SW480 (cell line): Measurements from ENCODE around the gene PDE4DIP.
A peak's percentile ranks its signal among the peaks of the same experiment; 100 is the strongest.
"Not testable (repeated sequence)": the region's sequence is repeated elsewhere in the genome, so short reads cannot be mapped to it uniquely, and the experiment has no call there.

Source experiments
- DNase-seq: peaks from one replicate; pipeline ENCODE4 v3.0.0-alpha.2; 2016; ENCODE audit warnings: low spot score

Gene PDE4DIP

DNA sequence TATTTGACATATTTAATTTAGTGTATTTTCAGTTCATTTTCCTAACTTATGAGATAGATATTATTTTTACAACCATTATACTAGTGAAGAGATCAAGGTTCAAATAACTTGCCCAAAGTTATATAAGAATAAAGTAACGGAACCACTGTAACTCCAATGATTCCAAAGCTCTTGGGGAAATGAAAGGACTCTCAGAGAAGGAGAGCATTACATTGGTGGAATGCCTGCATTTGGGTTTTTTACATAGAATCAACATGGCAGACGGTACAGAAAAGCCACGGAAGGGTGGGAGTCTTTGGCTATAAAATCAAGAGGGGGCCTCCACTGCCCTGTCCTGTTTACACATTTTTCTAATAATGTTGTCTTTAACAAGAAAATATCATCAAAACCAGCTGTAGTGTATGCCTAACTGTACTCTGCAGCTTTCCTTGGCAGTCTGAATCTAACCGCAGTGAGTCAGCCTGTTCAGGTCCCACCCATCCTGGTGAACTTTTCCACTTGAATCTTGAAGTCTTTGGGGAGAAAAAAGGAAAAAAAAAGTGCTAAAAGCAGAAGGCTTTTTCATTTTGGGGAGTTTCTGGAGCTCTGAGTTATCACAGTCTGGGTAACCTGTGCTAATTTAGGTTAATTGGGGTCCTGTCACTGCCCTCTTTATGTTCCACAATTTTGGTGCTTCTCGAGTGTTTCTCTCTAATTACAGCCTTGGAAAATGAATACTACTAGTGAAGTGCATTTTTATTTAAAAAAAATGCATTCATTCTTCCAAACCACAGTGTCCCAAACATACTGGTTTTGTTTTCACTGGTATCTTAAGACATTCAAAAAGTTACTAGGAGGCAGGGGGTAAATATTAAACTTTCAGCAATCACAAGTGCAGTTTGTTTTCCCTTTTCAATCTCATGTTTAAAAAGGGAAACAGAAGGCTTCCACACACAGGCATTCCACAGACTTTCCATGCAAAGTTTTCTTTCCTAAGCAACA lies 30.5 kb downstream of the PDE4DIP start:
- not testable (repeated sequence) for DNase-seq

DNA sequence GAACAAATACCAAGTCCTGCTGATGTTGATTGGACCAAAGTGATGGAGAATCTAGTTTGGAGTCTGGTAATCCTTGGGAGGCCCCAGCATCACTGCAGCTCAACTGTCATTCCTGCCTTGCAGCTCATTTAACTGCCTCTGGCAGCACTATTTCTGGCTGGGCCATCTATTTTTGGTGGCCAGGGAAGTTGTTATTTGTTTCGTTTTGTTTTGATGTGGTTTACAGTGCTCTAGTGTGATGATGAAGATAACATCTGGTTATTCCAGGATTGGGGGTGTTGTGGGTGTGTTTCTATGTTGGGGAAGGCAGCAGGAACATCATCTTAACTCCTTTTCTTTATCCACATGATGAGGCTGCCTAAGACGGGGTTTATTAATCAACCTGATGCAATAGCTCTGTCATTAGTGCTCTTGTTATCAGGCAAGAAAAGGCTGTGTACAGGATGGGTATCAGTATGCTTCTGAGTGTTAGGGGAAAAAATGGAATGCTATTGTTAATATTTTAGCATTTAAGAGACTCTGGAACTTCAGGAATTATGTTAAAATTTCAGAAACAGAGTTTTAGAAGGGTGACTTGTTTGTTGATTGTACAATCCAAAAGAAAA lies 35.7 kb downstream of the PDE4DIP start:
- not testable (repeated sequence) for DNase-seq

DNA sequence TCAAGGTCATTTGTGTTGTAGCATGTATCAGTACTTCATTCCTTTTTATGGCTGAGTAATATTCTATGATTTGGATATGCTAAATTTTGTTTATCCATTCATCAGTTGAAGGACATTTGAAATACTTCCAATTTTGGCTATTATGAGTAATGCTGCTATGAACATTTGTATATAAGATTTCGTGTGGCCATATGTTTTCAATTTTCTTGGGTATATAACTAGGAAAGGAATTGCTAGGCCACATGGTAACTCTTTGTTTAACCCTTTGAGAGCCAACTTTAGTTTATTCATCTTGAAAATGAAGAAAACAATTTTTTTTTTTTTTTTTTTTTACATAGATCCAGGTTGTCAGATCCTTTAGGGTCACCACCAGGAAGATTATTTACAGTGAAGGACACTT lies 37.0 kb downstream of the PDE4DIP start:
- not testable (repeated sequence) for DNase-seq

DNA sequence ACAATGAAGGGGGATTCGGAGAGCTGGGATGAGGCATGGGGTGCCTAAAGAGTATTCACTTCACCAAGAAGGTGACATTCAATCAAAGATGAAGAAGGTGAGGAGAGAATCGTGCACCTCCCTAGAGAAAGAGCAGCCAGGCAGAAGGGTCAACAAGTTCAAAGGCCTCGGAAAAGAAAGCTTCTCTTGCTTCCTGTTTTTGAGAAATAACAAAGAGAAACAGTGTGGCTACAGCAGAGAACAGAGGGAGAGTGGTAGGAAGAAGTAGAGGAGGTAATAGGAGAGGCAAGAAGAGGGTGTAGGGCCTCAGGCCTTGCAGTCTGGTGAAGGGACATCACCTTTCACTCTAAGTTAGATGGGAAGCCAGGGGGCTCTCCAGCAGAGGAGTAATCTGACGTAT lies 41.0 kb downstream of the PDE4DIP start:
- DNase-seq = not testable (repeated sequence)

DNA sequence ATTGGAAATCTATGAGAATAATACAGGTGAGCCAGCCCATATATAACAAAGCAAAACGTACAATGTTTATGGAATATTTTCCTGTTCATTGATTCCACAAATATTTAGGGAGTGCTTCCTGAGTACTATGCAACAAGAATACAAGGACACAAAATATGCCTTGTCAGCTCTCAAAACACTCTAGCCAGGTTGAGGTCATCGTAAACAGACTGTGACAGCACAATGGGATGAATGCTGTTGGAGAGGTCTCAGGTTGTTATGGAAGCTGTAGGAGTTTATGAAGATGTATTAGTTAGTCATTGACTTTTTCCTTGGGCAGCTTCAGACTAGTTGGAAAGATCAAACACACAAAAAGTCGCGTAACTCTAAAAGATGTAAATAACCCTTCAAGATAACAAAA lies 42.1 kb downstream of the PDE4DIP start:
- not testable (repeated sequence) for DNase-seq

DNA sequence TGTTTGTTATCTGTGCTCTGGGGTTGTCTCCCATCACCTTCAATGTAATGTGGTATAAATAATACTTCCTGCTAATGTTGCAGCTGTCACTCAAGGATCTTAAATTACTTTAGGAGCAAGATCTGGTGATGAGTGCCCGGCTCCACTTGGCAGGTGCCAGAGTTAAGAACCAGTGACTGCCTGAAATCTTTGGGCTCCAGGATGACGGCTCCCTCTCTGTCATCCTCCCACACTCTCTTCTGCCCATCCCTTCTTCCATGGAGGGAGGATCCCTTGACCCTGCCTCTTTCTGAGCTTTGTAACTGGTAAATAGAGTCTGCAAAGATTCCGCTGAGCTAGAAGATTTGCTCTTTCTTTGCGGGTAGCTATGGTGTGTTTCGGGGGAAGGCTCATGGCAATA lies 44.4 kb downstream of the PDE4DIP start:
- DNase-seq = not testable (repeated sequence)

DNA sequence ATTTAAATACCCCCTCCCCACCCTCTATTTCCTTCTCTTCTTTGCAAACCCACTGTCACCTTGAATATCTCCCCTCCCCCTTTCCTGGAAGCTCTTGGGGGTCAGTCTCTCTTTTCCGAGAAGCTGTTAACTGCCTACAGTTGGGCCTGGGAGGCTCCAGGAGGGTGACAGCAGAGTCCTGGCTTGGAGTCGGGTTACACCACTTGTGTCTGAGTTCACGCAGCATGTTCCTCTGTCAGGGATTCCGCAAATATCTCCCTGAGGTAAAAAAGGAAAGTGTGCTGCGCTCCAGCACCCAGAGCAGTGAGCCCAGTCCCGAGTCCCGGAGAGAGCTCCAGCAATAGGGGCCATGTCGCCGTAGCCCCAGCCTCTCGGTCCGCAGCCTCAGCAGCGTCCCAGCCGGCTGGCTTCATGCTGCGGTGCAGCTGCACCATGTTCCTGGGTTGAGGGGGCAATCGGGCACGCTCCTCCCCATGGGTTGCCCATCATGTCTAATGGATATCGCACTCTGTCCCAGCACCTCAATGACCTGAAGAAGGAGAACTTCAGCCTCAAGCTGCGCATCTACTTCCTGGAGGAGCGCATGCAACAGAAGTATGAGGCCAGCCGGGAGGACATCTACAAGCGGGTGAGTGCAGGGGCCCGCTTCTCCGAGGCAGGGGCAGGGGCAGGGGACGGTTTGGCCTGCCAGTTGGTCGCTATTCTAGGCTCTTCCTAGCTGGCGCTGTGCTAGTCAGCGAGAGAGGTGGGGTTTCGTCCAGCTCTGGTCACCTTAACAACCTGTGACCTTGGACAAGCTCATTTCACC lies 45.2 kb downstream of the PDE4DIP start:
- not testable (repeated sequence) for DNase-seq

DNA sequence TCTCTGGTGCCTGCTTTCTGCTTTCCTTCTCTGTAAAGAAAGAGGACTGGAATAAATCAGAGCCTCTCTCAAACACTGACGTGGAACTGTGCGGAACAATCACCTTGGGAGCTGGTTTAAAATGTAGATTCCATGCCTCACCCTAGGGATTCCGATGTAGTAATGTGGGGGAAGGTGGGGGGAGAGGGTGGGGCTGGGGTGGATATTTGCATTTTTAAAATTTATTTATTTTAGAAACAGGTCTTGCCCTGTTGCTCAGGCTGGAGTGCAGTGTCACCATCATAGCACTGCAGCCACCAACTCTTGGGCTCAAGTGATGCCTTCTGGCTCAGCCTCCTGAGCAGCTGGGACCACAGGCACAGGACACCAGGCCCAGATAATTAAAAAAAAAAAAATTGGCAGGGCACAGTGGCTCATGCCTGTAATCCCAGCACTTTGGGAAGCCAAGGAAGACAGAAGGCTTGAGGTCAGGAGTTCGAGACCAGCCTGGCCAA lies 45.9 kb downstream of the PDE4DIP start:
- DNase-seq = not testable (repeated sequence)

DNA sequence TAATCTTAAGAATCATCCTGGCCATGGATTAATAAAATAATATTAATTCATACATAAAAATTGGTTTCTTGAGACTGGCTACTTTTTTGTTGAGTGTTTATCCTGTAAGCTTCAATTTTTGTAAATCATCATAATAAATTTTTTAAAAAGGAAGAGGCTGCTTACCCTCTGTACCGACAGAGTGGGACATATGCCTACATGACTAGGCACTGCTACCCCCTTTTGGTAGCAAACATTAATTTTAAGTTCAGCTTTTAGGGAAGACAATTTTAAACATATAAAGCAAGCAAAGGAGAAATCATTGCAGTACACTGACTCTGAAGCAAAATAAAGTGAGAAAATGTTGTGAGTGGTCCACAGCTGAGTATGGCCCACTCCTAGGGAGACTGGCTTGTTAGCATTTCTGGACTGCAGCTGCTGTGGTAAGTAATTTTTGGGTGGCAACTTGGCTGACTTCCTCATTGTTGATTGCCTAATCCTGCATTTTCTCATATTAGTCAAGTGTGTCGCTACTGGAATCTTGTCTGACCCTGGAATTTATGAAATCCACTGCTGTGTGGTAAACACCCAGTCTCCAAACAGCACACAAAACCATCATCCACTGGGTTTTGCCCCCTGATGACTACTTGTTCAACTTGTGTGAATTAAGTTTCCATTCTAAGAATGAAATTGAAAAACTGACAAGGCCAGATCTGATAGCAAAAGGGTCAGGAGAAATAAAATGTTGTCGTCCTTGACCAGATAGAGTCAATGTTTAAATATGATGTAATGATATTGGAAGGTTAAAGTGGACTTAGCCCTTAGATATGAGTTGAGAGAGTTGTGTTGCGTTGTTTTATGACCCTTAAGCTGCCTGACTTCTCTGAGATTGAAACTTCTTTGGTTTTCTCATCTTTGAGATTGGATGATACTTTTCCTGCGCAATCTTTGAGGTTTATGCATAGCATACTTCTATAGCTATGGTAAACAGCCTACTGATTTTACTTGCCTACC lies 50.4 kb downstream of the PDE4DIP start:
- DNase-seq = not testable (repeated sequence)

DNA sequence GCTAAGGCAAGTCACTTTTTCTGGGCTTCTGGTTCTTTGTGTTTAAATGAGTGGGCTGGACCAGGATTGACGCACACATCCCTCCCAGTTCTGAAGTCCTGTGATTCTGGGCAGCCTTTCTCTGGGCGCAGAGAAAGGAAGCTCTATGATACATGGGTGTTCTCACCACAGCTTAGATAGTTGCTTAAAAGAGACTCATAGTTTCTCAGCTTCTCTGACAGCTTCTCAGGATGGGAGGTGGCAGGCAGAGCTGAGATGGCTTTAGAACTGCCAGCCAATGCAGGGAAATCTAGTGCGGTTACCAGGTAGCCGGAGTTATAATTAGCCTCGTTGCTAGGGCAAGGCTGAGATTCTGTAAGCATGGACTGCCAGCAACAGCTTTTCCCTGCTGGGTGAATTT lies 55.8 kb downstream of the PDE4DIP start:
- DNase-seq = not testable (repeated sequence)

DNA sequence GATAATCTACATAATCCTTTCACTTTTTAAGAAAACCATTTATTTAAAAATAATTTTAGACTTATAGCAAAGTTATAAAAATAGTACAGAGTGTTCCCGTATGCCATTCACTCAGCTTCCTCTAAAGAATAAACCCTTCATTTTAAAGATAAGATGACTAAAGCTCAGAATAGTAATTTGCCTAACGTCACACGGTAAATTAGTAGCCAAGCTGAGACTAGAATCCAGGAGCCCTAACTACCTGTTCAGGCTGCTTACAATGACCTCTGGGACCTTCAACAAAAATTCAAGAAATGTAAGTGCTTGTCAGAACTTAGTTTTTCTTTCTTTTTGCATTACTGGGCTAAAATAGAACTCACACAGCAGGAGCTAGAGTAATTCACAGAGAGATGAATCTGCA lies 56.5 kb downstream of the PDE4DIP start:
- DNase-seq = not testable (repeated sequence)

DNA sequence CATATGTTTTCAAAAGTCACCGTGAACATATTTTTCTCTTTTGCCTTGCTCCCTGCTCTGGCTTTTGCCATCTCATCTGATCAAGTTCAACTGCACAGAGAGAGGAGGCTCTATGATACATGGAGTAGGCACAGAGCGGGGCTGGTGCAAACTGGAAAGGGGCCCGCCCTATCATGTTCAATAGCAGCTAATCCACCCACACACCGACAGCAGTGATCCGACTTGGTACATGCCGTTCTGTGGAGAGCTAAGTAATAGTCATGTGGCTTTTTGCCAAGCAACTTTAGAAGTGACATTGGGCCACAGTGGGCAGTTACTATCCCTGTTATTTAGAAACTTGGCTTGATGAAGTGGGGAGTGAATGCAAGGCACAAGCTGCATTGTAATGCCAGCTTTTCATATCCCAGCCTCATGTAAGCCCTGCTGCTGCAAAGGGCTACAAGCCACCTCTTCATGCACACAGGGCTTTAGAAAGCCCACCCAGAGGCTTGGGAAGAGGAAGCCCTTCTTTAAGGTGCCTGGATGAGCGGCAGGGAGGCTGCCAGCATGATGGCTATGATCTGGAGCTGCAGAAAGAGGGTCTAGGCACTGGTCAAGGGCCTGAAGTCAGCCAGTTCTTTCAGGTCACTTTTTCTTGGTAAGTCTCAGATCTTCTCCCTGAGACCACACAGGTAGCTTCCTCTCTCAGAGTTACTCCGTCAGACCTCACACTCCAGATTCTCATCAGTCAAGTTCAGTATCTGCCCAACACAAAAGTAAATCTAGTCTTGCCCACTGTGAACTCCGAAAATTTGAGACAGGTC lies 57.1 kb downstream of the PDE4DIP start:
- not testable (repeated sequence) for DNase-seq

DNA sequence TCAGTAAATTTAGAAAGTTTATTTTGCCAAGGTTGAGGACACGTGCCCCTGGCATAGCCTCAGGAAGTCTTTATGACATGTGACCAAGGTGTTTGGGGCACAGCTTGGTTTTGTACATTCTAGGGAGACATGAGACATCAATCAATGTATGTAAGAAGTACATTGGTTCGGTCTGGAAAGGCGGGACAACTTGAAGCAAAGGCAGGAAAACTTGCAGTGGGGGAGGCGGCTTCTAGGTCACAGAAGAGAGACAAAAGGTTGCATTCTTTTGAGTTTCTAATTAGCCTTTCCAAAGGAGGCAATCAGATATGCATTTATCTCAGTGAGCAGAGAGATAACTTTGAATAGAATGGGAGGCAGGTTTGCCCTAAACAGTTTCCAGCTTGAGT lies 57.7 kb downstream of the PDE4DIP start:
- not testable (repeated sequence) for DNase-seq

DNA sequence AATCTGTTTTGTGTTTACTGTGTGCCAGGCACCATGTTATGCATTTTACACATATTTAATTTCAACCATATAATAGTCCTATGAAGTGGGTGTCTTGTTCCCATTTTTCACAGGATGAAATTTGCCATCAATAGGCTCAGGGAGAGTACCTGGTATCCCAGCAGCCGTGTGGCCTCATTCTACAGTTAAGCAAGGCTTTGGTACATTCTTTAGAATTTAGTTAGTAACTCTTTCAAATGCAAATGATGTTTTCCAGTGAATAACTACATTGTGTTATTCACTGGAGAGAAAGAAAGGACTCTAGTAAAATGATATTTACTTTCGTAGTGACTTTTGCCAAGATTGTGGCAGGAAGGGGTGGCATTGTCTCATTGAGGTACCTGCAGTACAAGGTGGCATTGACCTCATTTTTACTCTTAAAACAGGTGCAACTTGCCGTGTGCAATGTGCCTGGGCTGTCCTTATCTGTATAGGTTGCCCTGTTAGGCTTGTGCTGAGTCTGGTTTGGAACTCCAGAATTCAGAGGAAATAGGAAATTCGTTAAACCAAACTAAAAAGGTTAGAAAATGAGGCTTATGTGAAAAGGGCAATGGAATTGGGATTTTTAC lies 65.1 kb downstream of the PDE4DIP start:
- not testable (repeated sequence) for DNase-seq

DNA sequence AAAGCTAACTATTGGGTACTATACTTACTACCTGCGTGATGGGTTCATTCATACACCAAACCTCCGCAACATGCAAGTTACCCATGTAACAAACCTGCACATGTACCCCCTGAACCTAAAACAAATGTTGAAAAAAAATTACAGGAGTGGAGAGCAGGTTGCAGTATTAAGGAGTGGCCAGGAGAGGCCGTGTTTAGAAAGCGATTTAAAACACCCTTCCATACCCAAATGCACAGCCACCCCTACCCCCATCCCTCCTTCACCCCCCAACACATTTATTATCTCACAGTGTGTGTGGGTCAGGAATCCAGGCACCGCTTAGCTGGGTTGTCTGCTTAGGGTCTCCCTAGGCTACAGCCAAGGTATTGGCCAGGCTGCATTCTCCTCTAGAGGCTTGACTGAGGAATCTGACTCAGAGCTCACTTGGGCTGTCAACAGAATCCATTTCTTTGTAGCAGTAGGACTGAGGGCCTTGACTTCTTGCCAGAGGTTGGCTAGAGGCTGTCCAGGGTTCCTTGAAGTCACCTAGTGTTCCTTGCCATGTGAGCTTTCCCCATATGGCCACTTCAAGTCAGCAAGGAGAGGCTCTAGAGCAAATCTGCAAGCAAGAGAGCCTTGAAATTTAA lies 67.2 kb downstream of the PDE4DIP start:
- not testable (repeated sequence) for DNase-seq

DNA sequence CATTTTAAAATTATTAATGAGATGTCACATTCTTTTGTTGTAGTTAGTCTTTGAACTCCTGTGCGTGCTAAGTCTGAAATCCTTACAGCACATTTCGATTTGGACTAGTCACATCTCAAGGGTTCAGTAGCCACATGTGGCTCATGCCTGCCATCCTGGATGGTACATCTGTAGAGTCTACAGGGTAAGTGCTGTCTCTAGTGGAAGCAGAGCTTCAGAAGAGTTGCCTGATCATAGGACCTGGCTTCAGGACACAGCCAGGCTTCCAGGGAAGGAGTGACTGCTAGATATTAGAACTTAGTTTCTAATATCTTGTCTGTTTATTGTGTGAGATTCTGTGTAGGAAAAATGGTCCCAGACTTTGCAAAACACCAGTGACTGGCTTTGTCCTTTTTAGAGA lies 72.0 kb downstream of the PDE4DIP start:
- DNase-seq = not testable (repeated sequence)

DNA sequence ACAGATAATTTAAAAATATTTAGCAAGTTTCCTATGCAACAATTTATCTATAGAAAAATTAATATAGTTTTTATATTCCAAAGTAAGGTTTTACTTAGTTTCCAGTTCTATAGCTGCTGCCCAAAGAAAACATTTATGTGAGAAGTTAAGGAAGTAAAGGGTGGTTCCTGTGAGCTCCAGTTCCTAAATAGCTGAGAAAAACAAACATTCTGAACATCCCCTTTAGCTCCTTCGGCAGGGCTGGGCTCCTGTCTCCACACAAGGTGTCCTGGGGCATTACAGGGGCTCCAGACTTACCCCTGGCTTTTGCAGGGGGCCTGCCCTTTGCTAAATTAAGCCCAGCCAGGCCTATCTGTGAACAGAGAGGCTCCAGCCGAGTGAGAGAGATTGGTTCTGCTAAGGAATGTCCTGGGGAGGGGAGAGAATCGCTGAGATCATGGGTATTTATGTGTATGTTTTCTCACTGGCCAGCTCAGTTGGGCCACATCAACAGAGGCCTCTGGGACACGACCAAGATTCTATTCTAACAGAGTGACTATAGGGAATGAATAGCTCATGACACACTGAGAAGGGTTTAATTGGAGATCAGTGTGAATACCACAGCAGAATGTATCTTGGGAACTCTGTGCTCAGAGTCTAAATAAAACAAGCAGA lies 72.6 kb downstream of the PDE4DIP start:
- not testable (repeated sequence) for DNase-seq

DNA sequence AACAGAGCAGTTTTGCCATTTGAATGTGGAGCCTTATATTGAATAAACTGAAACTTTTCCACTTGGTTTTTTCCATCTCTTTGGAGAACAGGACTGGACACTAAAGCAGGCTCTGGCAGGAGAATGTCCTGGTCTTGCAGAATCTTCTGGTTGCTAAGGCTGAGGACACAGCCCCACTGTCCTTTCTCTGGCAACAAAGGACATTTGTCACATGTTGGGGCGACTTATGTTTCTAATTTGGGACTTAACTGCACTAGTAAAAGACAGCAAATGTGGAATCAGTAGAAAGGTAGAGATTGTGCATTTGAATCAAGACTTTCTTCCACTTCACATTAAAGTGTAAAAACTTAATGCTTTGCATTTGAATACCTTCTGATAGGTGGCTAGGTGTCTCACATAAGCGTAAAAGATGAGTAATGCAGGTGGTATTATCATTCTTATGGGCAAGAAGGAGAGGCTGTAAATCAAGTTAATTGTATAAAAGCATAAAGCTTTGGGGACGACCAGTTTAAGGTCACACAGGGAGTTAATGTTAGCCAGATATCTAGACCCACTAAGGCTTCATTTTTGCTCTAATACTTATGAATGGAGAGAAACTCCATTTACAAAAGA lies 74.7 kb downstream of the PDE4DIP start:
- peak; percentile 0 for DNase-seq
